Measurements from ENCODE around the gene AP3D1.

GRCh38 chr19:2180881-2181632, 29.7 kb upstream of the AP3D1 start:
- TF ChIP-seq, protein P1, sequence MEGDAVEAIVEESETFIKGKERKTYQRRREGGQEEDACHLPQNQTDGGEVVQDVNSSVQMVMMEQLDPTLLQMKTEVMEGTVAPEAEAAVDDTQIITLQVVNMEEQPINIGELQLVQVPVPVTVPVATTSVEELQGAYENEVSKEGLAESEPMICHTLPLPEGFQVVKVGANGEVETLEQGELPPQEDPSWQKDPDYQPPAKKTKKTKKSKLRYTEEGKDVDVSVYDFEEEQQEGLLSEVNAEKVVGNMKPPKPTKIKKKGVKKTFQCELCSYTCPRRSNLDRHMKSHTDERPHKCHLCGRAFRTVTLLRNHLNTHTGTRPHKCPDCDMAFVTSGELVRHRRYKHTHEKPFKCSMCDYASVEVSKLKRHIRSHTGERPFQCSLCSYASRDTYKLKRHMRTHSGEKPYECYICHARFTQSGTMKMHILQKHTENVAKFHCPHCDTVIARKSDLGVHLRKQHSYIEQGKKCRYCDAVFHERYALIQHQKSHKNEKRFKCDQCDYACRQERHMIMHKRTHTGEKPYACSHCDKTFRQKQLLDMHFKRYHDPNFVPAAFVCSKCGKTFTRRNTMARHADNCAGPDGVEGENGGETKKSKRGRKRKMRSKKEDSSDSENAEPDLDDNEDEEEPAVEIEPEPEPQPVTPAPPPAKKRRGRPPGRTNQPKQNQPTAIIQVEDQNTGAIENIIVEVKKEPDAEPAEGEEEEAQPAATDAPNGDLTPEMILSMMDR (IDR thresholded peaks at IDR 0.05; ENCODE audit: extremely low read depth in 1 of 2, insufficient read depth in 1 of 2, low read depth in 1 of 2, low read length in 2 of 2): no peak
- TF ChIP-seq POLR2AphosphoS5 (IDR thresholded peaks at IDR 0.05; ENCODE audit: insufficient read depth, low read depth, low read length) (no peak), POLR2A (IDR thresholded peaks at IDR 0.05; ENCODE audit: low read depth, low read length) (no peak), EZH2 (IDR thresholded peaks at IDR 0.05; ENCODE audit: borderline replicate concordance, low read depth, low read length, severe bottlenecking) (no peak), MAX (IDR thresholded peaks at IDR 0.05; ENCODE audit: insufficient read depth, insufficient read length) (no peak)

All from endothelial cell of umbilical vein (primary cell).